CD4-positive, alpha-beta T cell treated with Interleukin-12 subunit alpha and Interleukin-12 subunit beta, for 1 hour (primary cell): ENCODE results near the gene ELF1.
A peak's percentile ranks its signal among the peaks of the same experiment; 100 is the strongest.
"Not testable (repeated sequence)": the region's sequence is repeated elsewhere in the genome, so short reads cannot be mapped to it uniquely, and the experiment has no call there.

Experiments used
- DNase-seq: peaks from one replicate; pipeline ENCODE4 v3.0.0-alpha.2; 2020

ELF1 gene

DNA sequence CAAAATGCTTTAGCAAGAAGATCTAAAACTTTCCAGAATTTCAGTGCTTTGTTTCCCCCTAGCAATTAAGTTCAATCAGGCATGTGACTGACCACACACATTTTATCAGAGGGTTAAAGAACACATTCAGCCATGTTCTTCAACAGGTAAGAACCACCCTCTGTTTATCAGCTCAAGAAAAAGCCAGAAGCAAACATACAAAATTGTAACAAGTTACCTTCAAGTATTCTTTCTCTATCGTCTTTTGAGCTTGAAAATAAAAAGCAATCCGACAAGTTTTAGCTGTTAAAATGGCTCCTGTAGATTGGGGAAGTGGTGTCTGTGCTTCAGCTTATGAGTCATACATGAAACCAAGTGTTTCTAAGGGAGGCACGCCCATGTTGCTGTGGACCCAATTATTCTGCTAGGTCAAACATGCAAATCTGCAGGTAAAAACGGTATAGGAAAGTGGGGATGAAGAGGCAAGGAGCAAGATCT lies at the start of gene ELF1:
Gene ELF1 (minus strand): TSS at position 306 of the 477 bp plus-strand sequence. CDS start 37,262 bp downstream, outside the sequence.
- DNase-seq: peak; percentile 82

DNA sequence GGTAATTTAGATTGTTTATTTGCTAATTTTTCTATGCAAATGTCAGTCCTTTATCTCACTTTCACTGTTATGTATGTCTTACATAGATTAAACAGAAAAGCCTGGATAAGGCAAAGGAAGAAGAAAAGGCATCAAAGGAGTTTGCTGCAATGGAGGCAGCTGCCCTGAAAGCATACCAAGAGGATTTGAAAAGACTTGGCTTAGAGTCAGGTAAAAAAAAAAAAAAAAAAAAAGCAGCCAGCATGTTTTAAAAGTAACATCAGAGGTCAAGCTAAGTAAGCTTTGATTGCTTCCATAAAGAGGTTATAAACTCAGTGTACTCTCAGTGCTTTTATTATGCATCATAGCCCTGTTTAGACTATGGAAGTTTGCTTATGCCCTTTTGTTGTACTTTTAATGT lies 46.0 kb upstream of the ELF1 start:
- no peak for DNase-seq

GRCh38 chr13:41064493-41064892 lies 45.4 kb upstream of the ELF1 start:
- no peak for DNase-seq

GRCh38 chr13:41061914-41062837 lies 43.1 kb upstream of the ELF1 start:
- no peak for DNase-seq

DNA sequence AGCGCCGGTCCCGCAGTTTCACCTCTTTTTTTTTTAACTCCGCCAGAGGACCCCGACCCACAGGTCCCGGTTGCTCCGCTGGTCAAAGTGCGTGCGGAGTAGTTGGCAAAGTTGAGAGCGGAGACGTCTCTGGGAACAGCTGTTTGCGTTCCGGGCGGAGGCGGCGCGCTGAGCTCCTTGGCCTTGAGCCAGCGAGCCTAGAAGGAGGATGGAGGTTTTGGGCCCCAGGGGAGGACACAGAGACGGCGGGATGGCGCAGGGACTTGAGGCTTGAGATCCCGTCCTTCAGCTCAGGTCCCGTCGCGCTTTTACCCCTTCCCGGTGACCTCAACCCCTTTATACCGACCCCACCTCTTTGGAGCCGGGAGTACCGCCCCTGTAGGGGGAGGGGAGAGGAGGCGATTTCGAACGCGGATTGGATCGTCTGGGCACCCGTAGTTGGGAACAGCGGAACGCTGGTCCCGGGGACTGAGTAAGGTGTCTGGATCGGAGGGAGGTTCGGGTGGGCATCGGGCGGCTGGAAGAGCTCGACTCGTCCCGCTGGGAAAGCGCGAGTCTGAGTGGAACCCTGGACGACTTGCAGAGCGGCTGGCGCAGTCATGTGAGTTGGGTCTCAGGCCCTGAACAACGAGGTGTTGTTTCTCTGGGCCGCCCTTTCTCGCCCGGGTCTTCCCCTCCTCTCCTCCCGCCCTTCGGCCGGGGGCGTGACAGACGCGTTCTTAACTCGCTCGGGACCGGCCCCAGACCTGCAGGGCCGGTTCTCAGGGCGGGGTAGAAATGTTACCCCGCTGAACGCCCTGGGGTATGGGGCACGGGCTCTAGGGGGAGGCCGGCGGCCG lies 42.2 kb upstream of the ELF1 start, which contains the start of gene WBP4:
Gene WBP4 (plus strand): TSS at position 435 of the 839 bp plus-strand sequence. CDS start 165 bp downstream, at position 600.
- DNase-seq: peak; percentile 89

DNA sequence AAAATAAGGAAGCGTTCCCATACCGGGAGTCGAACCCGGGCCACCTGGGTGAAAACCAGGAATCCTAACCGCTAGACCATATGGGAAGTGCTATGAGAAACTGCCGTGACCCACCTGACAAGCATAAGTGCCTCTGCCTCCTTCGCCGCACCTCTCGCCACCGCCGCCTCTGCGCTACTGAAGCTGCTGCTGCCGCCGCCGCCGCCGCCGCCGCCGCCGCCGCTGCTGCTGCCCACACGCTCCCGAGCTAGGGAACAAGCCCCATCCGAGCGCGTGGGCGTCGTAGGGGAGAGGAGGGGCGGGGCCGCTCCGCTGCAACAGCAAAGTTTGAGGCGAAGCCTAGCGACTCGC lies 41.6 kb upstream of the ELF1 start:
- DNase-seq: peak; percentile 85

GRCh38 chr13:41060082-41060723 lies 41.1 kb upstream of the ELF1 start:
- peak; percentile 70 for DNase-seq

DNA sequence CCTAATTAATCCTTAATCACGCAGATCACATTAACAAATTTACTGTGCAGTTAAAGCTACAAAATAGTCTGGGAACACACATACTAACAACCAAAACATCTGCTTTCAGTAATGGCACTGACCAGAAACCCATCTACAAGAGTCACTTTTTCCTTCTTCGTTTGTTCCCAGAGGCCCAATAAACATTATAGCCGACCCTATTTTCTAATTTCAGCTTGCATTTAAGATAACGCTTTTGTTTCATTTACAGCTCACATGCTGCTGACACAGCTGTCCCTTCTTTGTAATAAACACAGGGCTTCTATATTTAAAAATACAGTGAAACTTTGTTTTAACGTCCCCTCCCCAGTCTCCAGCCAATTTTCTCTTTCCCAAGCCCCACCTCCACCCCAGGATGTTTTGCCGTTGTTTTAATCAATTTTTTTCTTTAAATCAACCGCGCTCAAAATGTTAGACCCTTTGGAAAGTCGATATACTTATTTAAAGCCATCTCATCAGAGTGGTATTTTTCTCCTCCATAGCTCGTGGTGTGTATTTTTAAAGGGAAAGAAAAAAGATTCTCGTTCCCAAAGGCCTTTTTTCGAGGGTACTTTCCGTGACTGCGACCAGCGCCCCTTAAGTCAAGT lies 40.5 kb upstream of the ELF1 start:
- DNase-seq: no peak

DNA sequence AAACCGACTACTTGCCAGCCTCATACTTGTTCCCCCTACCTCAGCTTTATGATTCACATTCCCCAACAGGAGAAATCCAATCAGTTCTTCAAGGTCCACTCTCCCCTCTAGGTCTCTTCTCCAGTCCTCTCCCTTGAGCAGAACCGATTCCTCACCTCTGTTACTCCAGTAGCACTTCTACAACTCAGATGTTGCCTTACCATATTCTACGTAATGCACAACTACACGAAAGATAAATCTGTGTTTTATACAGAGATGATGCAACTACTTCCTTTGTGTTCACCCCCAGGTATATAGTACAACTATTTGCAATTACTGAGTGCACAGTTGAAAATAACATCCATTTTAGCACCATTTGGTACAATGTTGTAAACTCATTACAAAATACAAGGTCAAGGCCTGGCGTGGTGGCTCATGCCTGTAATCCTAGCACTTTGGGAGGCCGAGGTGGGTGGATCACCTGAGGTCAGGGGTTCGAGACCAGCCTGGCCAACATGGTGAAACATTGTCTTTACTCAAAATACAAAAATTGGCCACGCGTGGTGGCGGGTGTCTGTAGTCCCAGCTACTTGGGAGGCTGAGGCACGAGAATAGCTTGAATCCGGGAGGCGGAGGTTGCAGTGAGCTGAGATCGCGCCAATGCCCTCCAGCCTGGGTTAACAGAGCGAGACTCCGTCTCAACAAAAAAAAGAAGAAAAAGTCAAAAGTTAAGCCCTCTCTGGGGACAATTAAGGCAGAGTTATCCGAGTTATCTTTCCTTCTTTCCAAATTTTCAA lies 39.4 kb upstream of the ELF1 start:
- DNase-seq: no peak

- no peak for DNase-seq
Measured at GRCh38 chr13:41056826-41057711, 38.0 kb upstream of the ELF1 start.

- no peak for DNase-seq
Measured at GRCh38 chr13:41056194-41056593, 37.1 kb upstream of the ELF1 start.

GRCh38 chr13:41054919-41055619 lies 36.0 kb upstream of the ELF1 start:
- no peak for DNase-seq

GRCh38 chr13:41054212-41054877 lies 35.2 kb upstream of the ELF1 start:
- peak; percentile 72 for DNase-seq

DNA sequence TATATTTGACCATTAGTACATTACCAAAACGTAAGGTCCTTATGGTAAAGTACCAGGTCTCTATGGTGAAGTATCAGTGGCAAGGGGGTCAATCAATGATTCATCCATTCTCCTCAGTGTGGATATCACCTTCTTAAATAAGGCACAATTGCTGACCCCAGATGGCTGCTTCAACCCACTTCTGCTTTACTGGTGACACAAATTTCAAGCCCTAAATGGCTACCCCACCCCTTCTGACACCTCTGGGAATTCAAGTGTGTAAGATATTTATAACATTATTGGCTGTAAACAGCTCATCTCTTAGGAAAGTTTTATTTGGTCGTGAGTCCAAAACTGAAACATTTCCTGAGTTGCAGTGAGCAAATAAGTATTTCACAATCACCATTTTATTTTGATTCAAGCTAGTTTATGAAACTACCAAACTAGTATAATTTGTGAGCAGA lies 34.3 kb upstream of the ELF1 start:
- peak; percentile 24 for DNase-seq

- DNase-seq: no peak
Measured at GRCh38 chr13:41052441-41052840, 33.3 kb upstream of the ELF1 start.

GRCh38 chr13:41049480-41050440 lies 30.6 kb upstream of the ELF1 start:
- DNase-seq: no peak

GRCh38 chr13:41048640-41049039 lies 29.5 kb upstream of the ELF1 start:
- DNase-seq: no peak

DNA sequence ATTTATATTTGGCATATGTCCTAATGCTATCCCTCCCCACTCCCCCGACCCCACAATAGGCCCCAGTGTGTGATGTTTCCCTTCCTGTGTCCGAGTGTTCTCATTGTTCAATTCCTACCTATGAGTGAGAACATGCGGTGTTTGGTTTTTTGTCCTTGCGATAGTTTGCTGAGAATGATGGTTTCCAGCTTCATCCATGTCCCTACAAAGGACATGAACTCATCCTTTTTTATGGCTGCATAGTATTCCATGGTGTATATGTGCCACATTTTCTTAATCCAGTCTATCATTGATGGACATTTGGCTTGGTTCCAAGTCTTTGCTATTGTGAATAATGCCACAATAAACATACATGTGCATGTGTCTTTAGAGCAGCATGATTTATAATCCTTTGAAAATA lies 23.3 kb upstream of the ELF1 start:
- DNase-seq: not testable (repeated sequence)
